ENCODE measurements around the gene PIEZO1. TPM values are rescaled to one million over a fixed set of nuclear protein-coding genes. Genes with fewer than 3 reads are reported as not detected.

The PIEZO1 gene
- total and polyA plus RNA-seq, 9 of the 15 experiments (the other 6 are each of a cell fraction or from before 2014, with no cell fraction given): 3.6 to 432 (median 131) TPM

DNA sequence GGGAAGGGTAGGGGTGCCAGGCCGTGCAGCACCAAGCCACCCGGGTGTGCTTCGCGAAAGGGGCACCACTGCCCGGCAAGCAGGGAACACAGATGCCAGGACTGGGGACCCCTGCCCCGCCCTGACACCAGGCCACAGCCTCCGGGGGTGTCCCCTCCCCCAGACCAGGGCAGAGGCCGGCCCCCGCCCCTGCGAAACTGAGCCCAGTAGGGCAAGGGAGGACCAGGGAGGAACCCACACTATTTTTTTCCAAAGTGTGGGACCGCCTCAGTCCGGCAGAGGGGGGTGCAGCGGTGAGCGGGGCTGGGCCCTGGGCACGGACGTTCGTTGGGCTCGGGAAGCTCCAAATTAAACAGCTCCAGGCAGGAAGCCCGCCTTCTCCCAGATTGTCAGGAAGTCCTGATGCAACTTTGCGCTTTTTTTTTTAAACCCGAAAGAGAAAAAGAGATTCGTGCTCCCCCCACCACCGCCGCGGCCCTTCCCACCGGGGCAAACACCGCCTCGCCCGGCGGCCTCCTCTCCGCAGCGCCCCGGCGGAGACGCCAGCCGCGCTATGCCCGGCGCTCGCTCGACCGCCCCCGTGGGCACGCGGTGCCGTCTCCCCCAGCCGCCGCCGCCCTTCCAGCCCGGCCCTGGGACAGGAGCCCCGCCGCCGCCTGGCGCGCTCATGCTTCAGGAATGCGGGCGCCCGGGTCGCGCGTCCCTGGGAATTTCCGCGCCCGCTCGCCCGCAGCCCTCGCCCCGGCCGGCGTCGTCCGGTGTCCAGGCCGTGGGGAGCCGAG lies 755 bp downstream of the PIEZO1 start (continued):
- TF ChIP-seq, protein P1, sequence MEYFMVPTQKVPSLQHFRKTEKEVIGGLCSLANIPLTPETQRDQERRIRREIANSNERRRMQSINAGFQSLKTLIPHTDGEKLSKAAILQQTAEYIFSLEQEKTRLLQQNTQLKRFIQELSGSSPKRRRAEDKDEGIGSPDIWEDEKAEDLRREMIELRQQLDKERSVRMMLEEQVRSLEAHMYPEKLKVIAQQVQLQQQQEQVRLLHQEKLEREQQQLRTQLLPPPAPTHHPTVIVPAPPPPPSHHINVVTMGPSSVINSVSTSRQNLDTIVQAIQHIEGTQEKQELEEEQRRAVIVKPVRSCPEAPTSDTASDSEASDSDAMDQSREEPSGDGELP (CRISPR knock-in tag; IDR thresholded peaks at IDR 0.05; ENCODE audit: borderline replicate concordance): peak; percentile 53; the same call in 1 of the 2 replicates
- TF ChIP-seq ZC3H8 (IDR thresholded peaks at IDR 0.05) (no peak), ZFX (CRISPR knock-in tag; IDR thresholded peaks at IDR 0.05) (peak; percentile 47), ETV6 (IDR thresholded peaks at IDR 0.05; ENCODE audit: borderline replicate concordance in 1 of 2, low read depth in 2 of 2, low read length in 1 of 2) (no peak), ETV6 (CRISPR knock-in tag; IDR thresholded peaks at IDR 0.05; ENCODE audit: borderline replicate concordance) (peak; percentile 67; the same call in 1 of the 2 replicates), ZNF212 (CRISPR knock-in tag; IDR thresholded peaks at IDR 0.05) (0 out of 2 replicates have a peak, but pooled peaks have one; percentile 33), ZEB2 (IDR thresholded peaks at IDR 0.05) (0 out of 2 replicates have a peak, but pooled peaks have one; percentile 3), GATAD2A (IDR thresholded peaks at IDR 0.05) (peak; percentile 46; the same call in 1 of the 2 replicates), PHF21A (IDR thresholded peaks at IDR 0.05; ENCODE audit: borderline replicate concordance, low read depth) (0 out of 2 replicates have a peak, but pooled peaks have one; percentile 8)
- TF ChIP-seq, protein P2, sequence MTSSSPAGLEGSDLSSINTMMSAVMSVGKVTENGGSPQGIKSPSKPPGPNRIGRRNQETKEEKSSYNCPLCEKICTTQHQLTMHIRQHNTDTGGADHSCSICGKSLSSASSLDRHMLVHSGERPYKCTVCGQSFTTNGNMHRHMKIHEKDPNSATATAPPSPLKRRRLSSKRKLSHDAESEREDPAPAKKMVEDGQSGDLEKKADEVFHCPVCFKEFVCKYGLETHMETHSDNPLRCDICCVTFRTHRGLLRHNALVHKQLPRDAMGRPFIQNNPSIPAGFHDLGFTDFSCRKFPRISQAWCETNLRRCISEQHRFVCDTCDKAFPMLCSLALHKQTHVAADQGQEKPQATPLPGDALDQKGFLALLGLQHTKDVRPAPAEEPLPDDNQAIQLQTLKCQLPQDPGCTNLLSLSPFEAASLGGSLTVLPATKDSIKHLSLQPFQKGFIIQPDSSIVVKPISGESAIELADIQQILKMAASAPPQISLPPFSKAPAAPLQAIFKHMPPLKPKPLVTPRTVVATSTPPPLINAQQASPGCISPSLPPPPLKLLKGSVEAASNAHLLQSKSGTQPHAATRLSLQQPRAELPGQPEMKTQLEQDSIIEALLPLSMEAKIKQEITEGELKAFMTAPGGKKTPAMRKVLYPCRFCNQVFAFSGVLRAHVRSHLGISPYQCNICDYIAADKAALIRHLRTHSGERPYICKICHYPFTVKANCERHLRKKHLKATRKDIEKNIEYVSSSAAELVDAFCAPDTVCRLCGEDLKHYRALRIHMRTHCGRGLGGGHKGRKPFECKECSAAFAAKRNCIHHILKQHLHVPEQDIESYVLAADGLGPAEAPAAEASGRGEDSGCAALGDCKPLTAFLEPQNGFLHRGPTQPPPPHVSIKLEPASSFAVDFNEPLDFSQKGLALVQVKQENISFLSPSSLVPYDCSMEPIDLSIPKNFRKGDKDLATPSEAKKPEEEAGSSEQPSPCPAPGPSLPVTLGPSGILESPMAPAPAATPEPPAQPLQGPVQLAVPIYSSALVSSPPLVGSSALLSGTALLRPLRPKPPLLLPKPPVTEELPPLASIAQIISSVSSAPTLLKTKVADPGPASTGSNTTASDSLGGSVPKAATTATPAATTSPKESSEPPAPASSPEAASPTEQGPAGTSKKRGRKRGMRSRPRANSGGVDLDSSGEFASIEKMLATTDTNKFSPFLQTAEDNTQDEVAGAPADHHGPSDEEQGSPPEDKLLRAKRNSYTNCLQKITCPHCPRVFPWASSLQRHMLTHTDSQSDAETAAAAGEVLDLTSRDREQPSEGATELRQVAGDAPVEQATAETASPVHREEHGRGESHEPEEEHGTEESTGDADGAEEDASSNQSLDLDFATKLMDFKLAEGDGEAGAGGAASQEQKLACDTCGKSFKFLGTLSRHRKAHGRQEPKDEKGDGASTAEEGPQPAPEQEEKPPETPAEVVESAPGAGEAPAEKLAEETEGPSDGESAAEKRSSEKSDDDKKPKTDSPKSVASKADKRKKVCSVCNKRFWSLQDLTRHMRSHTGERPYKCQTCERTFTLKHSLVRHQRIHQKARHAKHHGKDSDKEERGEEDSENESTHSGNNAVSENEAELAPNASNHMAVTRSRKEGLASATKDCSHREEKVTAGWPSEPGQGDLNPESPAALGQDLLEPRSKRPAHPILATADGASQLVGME (CRISPR knock-in tag; IDR thresholded peaks at IDR 0.05): 0 out of 2 replicates have a peak, but pooled peaks have one; percentile 21
- TF ChIP-seq, protein P3, sequence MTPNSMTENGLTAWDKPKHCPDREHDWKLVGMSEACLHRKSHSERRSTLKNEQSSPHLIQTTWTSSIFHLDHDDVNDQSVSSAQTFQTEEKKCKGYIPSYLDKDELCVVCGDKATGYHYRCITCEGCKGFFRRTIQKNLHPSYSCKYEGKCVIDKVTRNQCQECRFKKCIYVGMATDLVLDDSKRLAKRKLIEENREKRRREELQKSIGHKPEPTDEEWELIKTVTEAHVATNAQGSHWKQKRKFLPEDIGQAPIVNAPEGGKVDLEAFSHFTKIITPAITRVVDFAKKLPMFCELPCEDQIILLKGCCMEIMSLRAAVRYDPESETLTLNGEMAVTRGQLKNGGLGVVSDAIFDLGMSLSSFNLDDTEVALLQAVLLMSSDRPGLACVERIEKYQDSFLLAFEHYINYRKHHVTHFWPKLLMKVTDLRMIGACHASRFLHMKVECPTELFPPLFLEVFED (CRISPR knock-in tag; conservative IDR thresholded peaks at IDR 0.05): 0 out of 2 replicates have a peak, but pooled peaks have one; percentile 44
- TF ChIP-seq, protein P4, sequence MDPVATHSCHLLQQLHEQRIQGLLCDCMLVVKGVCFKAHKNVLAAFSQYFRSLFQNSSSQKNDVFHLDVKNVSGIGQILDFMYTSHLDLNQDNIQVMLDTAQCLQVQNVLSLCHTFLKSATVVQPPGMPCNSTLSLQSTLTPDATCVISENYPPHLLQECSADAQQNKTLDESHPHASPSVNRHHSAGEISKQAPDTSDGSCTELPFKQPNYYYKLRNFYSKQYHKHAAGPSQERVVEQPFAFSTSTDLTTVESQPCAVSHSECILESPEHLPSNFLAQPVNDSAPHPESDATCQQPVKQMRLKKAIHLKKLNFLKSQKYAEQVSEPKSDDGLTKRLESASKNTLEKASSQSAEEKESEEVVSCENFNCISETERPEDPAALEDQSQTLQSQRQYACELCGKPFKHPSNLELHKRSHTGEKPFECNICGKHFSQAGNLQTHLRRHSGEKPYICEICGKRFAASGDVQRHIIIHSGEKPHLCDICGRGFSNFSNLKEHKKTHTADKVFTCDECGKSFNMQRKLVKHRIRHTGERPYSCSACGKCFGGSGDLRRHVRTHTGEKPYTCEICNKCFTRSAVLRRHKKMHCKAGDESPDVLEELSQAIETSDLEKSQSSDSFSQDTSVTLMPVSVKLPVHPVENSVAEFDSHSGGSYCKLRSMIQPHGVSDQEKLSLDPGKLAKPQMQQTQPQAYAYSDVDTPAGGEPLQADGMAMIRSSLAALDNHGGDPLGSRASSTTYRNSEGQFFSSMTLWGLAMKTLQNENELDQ (CRISPR knock-in tag; IDR thresholded peaks at IDR 0.05; ENCODE audit: borderline replicate concordance): no peak
- TF ChIP-seq, protein P5, sequence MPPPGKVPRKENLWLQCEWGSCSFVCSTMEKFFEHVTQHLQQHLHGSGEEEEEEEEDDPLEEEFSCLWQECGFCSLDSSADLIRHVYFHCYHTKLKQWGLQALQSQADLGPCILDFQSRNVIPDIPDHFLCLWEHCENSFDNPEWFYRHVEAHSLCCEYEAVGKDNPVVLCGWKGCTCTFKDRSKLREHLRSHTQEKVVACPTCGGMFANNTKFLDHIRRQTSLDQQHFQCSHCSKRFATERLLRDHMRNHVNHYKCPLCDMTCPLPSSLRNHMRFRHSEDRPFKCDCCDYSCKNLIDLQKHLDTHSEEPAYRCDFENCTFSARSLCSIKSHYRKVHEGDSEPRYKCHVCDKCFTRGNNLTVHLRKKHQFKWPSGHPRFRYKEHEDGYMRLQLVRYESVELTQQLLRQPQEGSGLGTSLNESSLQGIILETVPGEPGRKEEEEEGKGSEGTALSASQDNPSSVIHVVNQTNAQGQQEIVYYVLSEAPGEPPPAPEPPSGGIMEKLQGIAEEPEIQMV (tag; conservative IDR thresholded peaks at IDR 0.05; ENCODE audit: low read depth): peak; percentile 93
